Subcutaneous adipose tissue (tissue), 4 donors: ENCODE measurements around the gene USP17L20. TPM values are rescaled to one million over a fixed set of nuclear protein-coding genes. Genes with fewer than 3 reads are reported as not detected.
"Not testable (repeated sequence)": the region's sequence is repeated elsewhere in the genome, so short reads cannot be mapped to it uniquely, and the experiment has no call there.

ENCODE experiments used
- CTCF ChIP-seq: fragments of 450-650 bp; IDR thresholded peaks from one replicate; pipeline ENCODE4 v1.5.1; 2016; ENCODE audit warnings: low read depth, mild to moderate bottlenecking, control low read depth, antibody characterized with exemption, moderate library complexity
- total RNA-seq, 4 donors: library from RNA; depleted of rRNA; stranded (reverse); fragments of >200 nt; gene quantifications; one replicate each; pipeline ENCODE4 v1.1.0, GENCODE V29; 2016

USP17L20 gene
- total RNA-seq, 4 donors from 2014 or later = not detected

DNA sequence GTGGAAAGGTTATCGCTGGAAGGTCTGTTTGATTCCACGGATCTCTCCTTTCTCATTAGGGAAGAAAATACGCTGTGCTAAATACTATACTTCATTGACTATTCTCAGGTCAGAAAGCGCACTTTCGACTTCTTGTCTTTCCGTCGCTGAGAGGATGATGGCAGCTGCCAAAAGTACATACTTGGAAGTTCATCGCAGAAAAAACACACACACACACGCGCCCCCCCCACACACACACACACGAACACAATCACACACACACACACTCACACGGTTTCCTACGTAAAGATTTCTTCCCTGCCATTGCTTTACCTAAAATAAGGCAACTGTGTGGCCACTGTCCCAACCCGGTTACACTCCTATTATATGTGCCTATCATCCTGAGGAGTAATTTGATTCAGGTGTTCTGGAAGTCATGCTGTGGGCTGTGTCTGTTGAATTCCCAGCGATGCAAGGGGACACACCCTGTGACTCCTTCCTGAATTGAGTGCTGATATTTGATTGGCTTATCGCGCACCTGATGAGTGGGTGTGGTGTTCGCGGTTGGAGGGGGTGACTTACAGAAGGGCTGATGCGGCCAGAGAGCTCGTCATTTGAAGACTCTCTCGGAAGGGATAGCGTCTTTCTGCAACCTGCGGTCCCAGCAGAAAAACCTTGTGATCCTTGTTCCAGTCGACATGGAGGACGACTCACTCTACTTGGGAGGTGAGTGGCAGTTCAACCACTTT, 9.8 kb upstream of the USP17L20 start, which contains the start of gene USP17L18:
Gene USP17L18, plus strand, starts transcription at position 678 of the 728 bp plus-strand sequence. Its CDS starts 0 bp downstream, at position 678.
- not testable (repeated sequence) for TF ChIP-seq CTCF

GRCh38 chr4:9253078-9253477, 4.8 kb upstream of the USP17L20 start, which contains the start of gene USP17L19:
Gene USP17L19, plus strand, starts transcription at chr4:9253378. Its CDS starts 0 bp downstream, at chr4:9253378.
- TF ChIP-seq CTCF = not testable (repeated sequence)

DNA sequence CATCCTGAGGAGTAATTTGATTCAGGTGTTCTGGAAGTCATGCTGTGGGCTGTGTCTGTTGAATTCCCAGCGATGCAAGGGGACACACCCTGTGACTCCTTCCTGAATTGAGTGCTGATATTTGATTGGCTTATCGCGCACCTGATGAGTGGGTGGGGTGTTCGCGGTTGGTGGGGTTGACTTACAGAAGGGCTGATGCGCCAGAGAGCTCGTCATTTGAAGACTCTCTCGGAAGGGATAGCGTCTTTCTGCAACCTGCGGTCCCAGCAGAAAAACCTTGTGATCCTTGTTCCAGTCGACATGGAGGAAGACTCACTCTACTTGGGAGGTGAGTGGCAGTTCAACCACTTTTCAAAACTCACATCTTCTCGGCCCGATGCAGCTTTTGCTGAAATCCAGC, 4.6 kb downstream of the USP17L20 start, which contains the start of gene USP17L21:
Gene USP17L21, plus strand, starts transcription at position 301 of the 400 bp plus-strand sequence. Its CDS starts 0 bp downstream, at position 301.
- TF ChIP-seq CTCF = not testable (repeated sequence)

DNA sequence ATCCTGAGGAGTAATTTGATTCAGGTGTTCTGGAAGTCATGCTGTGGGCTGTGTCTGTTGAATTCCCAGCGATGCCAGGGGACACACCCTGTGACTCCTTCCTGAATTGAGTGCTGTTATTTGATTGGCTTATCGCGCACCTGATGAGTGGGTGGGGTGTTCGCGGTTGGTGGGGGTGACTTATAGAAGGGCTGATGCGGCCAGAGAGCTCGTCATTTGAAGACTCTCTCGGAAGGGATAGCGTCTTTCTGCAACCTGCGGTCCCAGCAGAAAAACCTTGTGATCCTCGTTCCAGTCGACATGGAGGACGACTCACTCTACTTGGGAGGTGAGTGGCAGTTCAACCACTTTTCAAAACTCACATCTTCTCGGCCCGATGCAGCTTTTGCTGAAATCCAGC, 9.4 kb downstream of the USP17L20 start, which contains the start of gene USP17L22:
Gene USP17L22, plus strand, starts transcription at position 301 of the 400 bp plus-strand sequence. Its CDS starts 0 bp downstream, at position 301.
- not testable (repeated sequence) for TF ChIP-seq CTCF

Other genes with a start within 250 kb of the USP17L20 start
- gene FAM90A26, start 87.7 kb upstream of the USP17L20 start, total RNA-seq = not detected
- not detected for gene USP17L10, start 47.5 kb upstream of the USP17L20 start, total RNA-seq
- gene USP17L11, start 42.7 kb upstream of the USP17L20 start, total RNA-seq = not detected
- not detected for gene USP17L12, start 38.0 kb upstream of the USP17L20 start, total RNA-seq
- gene USP17L13, start 33.2 kb upstream of the USP17L20 start, total RNA-seq = not detected
- gene USP17L15, start 23.7 kb upstream of the USP17L20 start, total RNA-seq = not detected
- not detected for gene USP17L17, start 14.2 kb upstream of the USP17L20 start, total RNA-seq
- gene USP17L18, start 9.5 kb upstream of the USP17L20 start, total RNA-seq = not detected
- not detected for gene USP17L19, start 4.7 kb upstream of the USP17L20 start, total RNA-seq
- gene USP17L21, start 4.7 kb downstream of the USP17L20 start, total RNA-seq = not detected
- not detected for gene USP17L22, start 9.5 kb downstream of the USP17L20 start, total RNA-seq
- gene USP17L24, start 67.0 kb downstream of the USP17L20 start, total RNA-seq = not detected
- gene USP17L25, start 71.8 kb downstream of the USP17L20 start, total RNA-seq = not detected
- not detected for gene USP17L26, start 76.5 kb downstream of the USP17L20 start, total RNA-seq
- not detected for gene USP17L5, start 81.3 kb downstream of the USP17L20 start, total RNA-seq
- not detected for gene USP17L27, start 86.0 kb downstream of the USP17L20 start, total RNA-seq
- not detected for gene USP17L28, start 90.8 kb downstream of the USP17L20 start, total RNA-seq
- not detected for gene USP17L29, start 95.5 kb downstream of the USP17L20 start, total RNA-seq
- not detected for gene USP17L30, start 105.0 kb downstream of the USP17L20 start, total RNA-seq
- gene DEFB131A, start 186.3 kb downstream of the USP17L20 start, total RNA-seq = not detected